ENCODE measurements around the gene GPANK1. TPM values are rescaled to one million over a fixed set of nuclear protein-coding genes. Genes with fewer than 3 reads are reported as not detected.

GPANK1 gene
- total and polyA plus RNA-seq, 2 of the 13 experiments (the other 11 are each of a cell fraction or from before 2014, with no cell fraction given) = 15.4 to 22.8 TPM

- TF ChIP-seq KLF15 (CRISPR knock-in tag; IDR thresholded peaks at IDR 0.05; ENCODE audit: borderline replicate concordance) (no peak), BCLAF1 (IDR thresholded peaks at IDR 0.05) (no peak), ZNF790 (CRISPR knock-in tag; IDR thresholded peaks at IDR 0.05; ENCODE audit: borderline replicate concordance) (no peak), ZNF567 (CRISPR knock-in tag; IDR thresholded peaks at IDR 0.05; ENCODE audit: borderline replicate concordance) (no peak), TP53 (CRISPR knock-in tag; conservative IDR thresholded peaks at IDR 0.05) (no peak), FOSL1 (CRISPR knock-in tag; IDR thresholded peaks at IDR 0.05; ENCODE audit: borderline replicate concordance) (no peak), RARG (CRISPR knock-in tag; IDR thresholded peaks at IDR 0.05; ENCODE audit: low read depth) (no peak), ZNF331 (CRISPR knock-in tag; IDR thresholded peaks at IDR 0.05) (peak; percentile 91), SP2 (CRISPR knock-in tag; IDR thresholded peaks at IDR 0.05) (no peak), ZNF704 (CRISPR knock-in tag; IDR thresholded peaks at IDR 0.05; ENCODE audit: borderline replicate concordance) (no peak), SRY (CRISPR knock-in tag; IDR thresholded peaks at IDR 0.05) (no peak; the same call in 1 of the 2 replicates), KMT2A (CRISPR knock-in tag; IDR thresholded peaks at IDR 0.05) (0 out of 2 replicates have a peak, but pooled peaks have one; percentile 18), GABPB1 (CRISPR knock-in tag; IDR thresholded peaks at IDR 0.05) (peak; percentile 87), ZNF549 (CRISPR knock-in tag; IDR thresholded peaks at IDR 0.05) (no peak), ZBTB44 (CRISPR knock-in tag; IDR thresholded peaks at IDR 0.05) (0 out of 2 replicates have a peak, but pooled peaks have one; percentile 48)
- TF ChIP-seq, protein P1, sequence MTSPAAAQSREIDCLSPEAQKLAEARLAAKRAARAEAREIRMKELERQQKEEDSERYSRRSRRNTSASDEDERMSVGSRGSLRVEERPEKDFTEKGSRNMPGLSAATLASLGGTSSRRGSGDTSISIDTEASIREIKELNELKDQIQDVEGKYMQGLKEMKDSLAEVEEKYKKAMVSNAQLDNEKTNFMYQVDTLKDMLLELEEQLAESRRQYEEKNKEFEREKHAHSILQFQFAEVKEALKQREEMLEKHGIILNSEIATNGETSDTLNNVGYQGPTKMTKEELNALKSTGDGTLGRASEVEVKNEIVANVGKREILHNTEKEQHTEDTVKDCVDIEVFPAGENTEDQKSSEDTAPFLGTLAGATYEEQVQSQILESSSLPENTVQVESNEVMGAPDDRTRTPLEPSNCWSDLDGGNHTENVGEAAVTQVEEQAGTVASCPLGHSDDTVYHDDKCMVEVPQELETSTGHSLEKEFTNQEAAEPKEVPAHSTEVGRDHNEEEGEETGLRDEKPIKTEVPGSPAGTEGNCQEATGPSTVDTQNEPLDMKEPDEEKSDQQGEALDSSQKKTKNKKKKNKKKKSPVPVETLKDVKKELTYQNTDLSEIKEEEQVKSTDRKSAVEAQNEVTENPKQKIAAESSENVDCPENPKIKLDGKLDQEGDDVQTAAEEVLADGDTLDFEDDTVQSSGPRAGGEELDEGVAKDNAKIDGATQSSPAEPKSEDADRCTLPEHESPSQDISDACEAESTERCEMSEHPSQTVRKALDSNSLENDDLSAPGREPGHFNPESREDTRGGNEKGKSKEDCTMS (CRISPR knock-in tag; conservative IDR thresholded peaks at IDR 0.05) = no peak
- TF ChIP-seq, protein P2, sequence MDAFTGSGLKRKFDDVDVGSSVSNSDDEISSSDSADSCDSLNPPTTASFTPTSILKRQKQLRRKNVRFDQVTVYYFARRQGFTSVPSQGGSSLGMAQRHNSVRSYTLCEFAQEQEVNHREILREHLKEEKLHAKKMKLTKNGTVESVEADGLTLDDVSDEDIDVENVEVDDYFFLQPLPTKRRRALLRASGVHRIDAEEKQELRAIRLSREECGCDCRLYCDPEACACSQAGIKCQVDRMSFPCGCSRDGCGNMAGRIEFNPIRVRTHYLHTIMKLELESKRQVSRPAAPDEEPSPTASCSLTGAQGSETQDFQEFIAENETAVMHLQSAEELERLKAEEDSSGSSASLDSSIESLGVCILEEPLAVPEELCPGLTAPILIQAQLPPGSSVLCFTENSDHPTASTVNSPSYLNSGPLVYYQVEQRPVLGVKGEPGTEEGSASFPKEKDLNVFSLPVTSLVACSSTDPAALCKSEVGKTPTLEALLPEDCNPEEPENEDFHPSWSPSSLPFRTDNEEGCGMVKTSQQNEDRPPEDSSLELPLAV (CRISPR knock-in tag; conservative IDR thresholded peaks at IDR 0.05; ENCODE audit: low read depth) = no peak
- TF ChIP-seq, protein P3, sequence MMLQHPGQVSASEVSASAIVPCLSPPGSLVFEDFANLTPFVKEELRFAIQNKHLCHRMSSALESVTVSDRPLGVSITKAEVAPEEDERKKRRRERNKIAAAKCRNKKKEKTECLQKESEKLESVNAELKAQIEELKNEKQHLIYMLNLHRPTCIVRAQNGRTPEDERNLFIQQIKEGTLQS (CRISPR knock-in tag; IDR thresholded peaks at IDR 0.05) = peak; percentile 57; the same call in 1 of the 2 replicates
These were observed 38.3 kb upstream of the GPANK1 start, which contains the start of gene ABHD16A (continued) for GRCh38 chr6:31702819-31703716.

Data from HepG2 (cell line).